Measurements from ENCODE around the gene ZFP62.
"Not testable (repeated sequence)": the region's sequence is repeated elsewhere in the genome, so short reads cannot be mapped to it uniquely, and the experiment has no call there.

ZFP62 gene

DNA sequence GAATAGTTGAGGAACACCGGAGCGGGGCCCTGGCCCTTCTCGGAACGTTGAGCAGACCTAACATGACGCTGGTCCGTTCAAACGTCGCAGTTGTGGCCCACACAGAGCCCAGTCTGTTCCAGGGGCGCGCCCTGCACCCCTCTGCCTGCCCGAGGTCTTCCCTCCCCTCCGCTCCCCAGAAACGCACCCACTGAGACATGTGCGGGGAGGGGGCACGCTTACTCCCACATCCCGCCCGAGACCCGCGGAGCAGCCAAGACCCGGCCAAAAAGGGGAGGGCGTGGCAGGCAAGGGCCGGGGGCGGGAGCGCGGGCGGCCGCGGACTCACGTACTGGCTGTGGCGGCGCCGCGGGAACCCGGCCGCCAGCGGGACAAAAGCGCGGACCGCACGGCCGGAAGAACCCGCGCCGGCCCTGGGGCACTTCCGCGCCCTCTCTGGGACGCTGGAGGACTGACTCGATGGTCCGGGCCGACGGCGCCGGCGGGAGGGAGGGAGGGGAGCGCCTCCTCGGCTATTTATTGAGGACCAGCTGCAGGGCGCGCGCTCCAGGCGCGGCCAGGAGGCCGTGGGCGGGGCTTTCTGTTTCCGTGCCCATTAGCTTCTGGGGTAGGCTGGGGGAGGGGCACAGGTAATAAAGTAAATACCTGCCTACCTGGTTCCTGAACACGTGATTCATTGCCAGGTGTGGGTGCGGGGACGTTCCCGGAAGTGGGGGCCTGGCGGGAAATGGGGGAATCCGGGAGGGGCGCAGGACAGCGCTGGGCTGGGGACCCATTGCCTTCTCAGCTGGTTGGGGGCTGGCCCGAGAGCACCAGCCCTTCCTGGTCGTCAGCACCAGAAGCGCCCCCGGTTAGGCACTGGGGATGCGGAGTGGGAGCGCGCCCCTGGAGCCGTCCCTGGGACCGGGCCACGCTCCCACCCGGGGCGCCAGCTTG is at the start of gene ZFP62:
Gene ZFP62, minus strand, starts transcription at position 390 of the 936 bp plus-strand sequence. Its CDS starts 57 bp downstream, at position 333.
- peak within 1 kb of the TSS; percentile 90 for H3K4me3 Mint-ChIP-seq
- DNase-seq = peak; percentile 90
- H3K27me3 Mint-ChIP-seq = peaks cover 5% of the 10 kb centered on the region
- H3K4me1 Mint-ChIP-seq = peaks cover 17% of the 10 kb centered on the region
- no peaks in the 10 kb centered on the region for H3K9me3 Mint-ChIP-seq
- H3K36me3 Mint-ChIP-seq (ENCODE audit: low read depth) = peaks cover 14% of the 10 kb centered on the region
- peak; percentile 94 for ATAC-seq
- peak within 1 kb of the TSS; percentile 86 for H3K27ac Mint-ChIP-seq

DNA sequence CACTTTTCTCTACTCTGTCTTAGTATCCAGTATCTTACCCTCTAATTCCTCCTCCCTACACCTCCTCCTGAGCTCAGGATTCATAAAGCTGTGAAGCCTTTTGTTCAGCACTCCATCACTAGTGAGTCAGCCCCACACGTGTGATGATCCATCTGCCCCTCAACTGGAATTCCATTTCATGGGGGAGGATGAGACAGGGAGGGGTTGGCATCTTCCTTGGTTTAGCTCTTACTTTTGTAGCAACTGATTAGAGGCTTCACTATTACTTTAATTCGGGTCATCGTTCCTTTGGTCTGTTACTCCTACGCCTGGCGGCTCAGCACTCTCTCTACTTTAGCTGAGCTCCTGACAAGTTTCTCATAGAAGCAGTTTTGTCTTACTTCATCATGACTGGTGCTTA is 49.7 kb upstream of the ZFP62 start:
- Mint-ChIP-seq H3K36me3 (ENCODE audit: low read depth) (no peaks in the 10 kb centered on the region), H3K4me3 (no peak overlapping the region), H3K4me1 (peaks cover 23% of the 10 kb centered on the region), H3K9me3 (no peaks in the 10 kb centered on the region), H3K27ac (no peak overlapping the region), H3K27me3 (peaks cover 27% of the 10 kb centered on the region)
- no peak for DNase-seq
- ATAC-seq = no peak

DNA sequence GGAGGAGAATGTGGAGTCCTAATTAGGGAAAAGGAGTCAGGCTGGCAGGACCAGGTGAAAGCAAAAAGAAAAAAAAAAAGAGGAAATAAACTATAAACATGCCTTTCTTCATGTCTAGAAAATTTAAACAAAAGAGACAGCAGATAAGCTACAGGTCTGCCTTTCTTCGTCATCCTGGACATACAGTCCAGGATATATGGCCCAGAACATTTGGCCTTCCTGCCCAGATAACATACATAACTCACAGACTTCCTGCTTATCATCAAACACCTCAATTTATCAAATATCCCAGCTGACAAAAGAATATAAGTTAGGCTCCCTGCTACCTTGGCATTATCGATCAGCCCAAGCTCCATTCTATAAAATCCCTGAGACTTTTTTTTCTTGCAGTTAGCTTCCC is 49.1 kb upstream of the ZFP62 start:
- Mint-ChIP-seq H3K36me3 (ENCODE audit: low read depth) (no peaks in the 10 kb centered on the region), H3K4me3 (no peak overlapping the region), H3K9me3 (no peaks in the 10 kb centered on the region), H3K4me1 (peaks cover 23% of the 10 kb centered on the region), H3K27me3 (peaks cover 28% of the 10 kb centered on the region), H3K27ac (no peak overlapping the region)
- ATAC-seq (no peak), DNase-seq (no peak)

DNA sequence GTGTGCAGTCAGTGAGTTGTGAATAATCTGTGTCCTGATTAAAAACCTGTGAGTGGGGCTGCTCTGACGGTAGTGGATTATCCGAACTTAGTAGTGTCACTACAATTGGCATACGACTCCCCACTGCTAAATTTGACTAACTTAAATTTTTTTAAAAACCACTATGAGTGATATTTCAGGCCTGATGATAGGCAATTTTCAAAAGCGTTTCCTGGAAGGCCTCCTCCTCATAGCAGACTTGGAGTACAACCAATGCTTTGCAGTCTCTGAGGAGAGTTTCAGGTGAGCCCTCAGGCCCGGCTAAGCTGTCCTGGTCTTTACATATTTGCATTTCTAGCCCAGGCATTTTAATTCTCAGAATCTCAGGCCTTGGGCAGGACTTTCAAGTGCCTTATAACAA is 48.7 kb upstream of the ZFP62 start:
- Mint-ChIP-seq H3K9me3 (no peaks in the 10 kb centered on the region), H3K36me3 (ENCODE audit: low read depth) (no peaks in the 10 kb centered on the region), H3K27ac (no peak overlapping the region), H3K27me3 (peaks cover 28% of the 10 kb centered on the region), H3K4me1 (peaks cover 23% of the 10 kb centered on the region), H3K4me3 (no peak overlapping the region)
- ATAC-seq (no peak), DNase-seq (no peak)

DNA sequence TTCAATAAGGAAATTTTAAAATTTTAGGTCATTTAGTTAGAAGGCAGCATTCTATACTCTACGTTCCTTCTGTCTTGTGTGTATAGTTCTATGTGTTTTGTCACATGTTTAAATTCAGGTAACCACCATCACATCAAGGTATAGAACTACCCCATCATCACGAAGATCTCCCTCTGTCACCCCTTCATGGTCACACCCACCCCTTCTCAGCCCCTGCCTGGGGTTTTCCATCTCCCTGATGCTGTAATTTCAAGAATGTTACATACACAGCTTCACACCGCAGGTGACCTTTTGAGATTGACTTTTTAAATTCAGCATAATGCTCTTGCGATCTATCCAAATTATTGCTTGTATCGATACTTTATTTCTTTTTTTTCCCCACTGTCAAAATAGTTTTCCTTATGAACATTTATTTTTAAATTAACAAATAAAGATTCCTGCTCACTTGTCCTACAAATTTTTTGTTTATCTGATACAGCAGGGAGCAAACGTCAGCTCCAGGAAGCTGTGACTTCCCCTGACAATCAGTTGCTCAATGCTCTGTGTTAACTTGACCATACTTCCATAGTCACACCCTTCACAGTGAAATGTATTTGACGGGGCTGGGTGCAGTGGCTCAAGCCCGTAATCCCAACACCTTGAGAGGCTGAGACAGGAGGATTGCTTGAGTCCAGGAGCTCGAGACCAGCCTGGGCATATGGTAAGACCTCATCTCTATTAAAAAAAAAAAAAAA is 48.1 kb upstream of the ZFP62 start:
- DNase-seq = no peak

DNA sequence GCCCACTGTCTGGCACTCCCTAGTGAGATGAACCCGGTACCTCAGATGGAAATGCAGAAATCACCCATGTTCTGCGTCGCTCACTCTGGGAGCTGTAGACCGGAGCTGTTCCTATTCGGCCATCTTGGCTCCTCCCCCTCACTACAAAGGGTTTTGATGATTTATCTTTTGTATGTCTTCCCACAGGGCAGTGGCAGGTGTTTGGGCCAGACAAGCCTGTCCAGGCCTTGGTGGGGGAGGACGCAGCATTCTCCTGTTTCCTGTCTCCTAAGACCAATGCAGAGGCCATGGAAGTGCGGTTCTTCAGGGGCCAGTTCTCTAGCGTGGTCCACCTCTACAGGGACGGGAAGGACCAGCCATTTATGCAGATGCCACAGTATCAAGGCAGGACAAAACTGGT is 47.3 kb upstream of the ZFP62 start:
- H3K4me1 Mint-ChIP-seq = peaks cover 23% of the 10 kb centered on the region
- no peaks in the 10 kb centered on the region for H3K36me3 Mint-ChIP-seq (ENCODE audit: low read depth)
- no peak overlapping the region for H3K4me3 Mint-ChIP-seq
- peaks cover 27% of the 10 kb centered on the region for H3K27me3 Mint-ChIP-seq
- ATAC-seq (no peak), DNase-seq (no peak)
- H3K27ac Mint-ChIP-seq = no peak overlapping the region
- H3K9me3 Mint-ChIP-seq = no peaks in the 10 kb centered on the region

More for the DNA sequence above, 48.1 kb upstream of the ZFP62 start:
- Mint-ChIP-seq H3K9me3 (no peaks in the 10 kb centered on the region), H3K27ac (no peak overlapping the region), H3K27me3 (peaks cover 28% of the 10 kb centered on the region), H3K36me3 (ENCODE audit: low read depth) (no peaks in the 10 kb centered on the region), H3K4me1 (peaks cover 23% of the 10 kb centered on the region), H3K4me3 (no peak overlapping the region)
- ATAC-seq = peak; percentile 61

DNA sequence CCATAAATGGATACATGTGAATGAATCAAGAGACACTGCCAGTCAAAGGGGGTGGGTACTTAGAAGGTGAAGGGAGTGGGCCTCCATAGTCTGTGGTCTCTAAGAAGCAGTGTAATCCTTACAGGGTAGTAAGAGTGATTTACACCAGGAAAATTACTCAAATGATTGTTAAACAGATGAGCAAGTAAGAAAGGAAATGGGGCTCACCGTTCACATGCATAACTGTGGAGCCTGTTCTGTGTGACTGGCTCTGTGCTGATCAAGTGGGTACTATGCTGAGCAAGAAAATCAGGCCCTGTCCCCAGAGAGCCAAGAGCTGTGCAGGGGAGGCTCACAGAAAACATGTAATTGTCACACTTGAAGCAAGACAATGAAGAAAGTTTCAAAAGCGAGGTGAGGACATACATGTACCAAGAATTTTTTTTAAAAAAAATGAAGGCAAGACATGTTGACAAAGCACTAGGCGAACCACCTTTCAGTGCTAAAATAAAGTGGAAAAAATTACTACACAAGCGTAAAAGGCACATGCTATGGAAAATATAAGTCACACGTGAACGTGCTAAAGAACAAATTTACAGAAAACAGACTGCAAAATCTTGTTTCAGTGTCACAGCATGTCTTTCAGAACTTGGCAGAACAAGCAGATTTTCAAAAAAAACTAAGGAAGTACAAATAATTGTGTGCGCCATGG is 40.4 kb upstream of the ZFP62 start:
- peak overlapping the region; percentile 28 for H3K27ac Mint-ChIP-seq
- peaks cover 4% of the 10 kb centered on the region for H3K27me3 Mint-ChIP-seq
- no peak for DNase-seq
- no peak overlapping the region for H3K4me3 Mint-ChIP-seq
- H3K36me3 Mint-ChIP-seq (ENCODE audit: low read depth) = no peaks in the 10 kb centered on the region
- no peaks in the 10 kb centered on the region for H3K9me3 Mint-ChIP-seq
- peak; percentile 46 for ATAC-seq
- peaks cover 7% of the 10 kb centered on the region for H3K4me1 Mint-ChIP-seq

DNA sequence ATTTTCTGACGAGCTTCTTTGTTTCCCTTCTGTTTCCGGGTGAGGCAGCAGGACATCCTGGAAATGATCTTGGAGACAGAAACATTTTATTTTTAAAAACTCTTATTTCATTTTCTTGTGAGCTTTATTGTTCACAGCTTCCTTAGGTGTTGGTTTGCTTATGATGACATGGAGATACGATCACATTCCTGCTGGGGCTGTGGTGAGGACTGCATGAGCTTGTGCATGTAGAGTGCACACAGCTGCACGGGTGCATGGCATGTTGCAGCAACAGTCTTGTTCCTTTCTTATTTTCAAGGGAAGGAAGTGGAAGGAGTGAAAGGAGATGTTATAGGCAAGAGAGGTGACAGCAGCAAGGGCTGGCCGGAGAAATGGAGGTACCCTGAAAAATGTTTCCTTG is 39.1 kb upstream of the ZFP62 start:
- Mint-ChIP-seq H3K27ac (no peak overlapping the region), H3K4me1 (peaks cover 7% of the 10 kb centered on the region), H3K9me3 (no peaks in the 10 kb centered on the region), H3K27me3 (no peaks in the 10 kb centered on the region), H3K4me3 (no peak overlapping the region), H3K36me3 (ENCODE audit: low read depth) (no peaks in the 10 kb centered on the region)
- no peak for DNase-seq
- no peak for ATAC-seq

DNA sequence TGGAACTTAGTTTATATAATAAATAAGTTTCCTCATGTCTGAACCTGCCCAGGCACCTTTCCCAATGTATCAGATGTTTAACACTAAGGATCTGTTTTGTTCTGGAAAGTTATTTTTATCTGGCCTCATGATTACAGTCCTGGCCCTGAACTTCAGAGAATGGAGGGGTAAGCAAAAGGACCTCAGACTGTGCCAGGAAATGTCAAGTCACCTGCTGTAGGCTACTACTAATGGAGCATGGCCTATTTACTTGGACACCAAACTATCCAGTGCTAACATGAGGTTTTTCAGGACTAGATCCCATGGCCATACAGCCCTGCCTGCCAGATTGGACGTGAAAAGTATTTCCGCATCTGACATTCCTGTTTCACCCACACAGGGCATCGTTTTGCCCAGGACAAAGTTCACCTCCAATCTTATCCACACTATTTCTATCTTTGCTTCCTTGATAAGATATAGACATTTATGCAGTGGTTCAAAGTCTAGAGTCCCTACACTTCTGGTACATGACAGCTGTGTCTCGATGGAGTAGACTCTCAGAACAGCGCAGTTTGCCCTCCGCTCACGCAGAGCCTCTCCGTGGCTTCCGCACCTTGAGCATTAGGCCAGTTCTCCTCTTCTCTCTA is 37.7 kb upstream of the ZFP62 start, which contains the start of gene BTNL8:
Gene BTNL8, plus strand, starts transcription at position 539 of the 626 bp plus-strand sequence. CDS start 152 bp downstream, outside the sequence.
- ATAC-seq (no peak), DNase-seq (no peak)
- H3K4me3 Mint-ChIP-seq = no peak within 1 kb of the TSS
- no peaks in the 10 kb centered on the region for H3K27me3 Mint-ChIP-seq
- peaks cover 5% of the 10 kb centered on the region for H3K9me3 Mint-ChIP-seq
- no peak within 1 kb of the TSS for H3K27ac Mint-ChIP-seq
- no peaks in the 10 kb centered on the region for H3K36me3 Mint-ChIP-seq (ENCODE audit: low read depth)
- H3K4me1 Mint-ChIP-seq = peaks cover 7% of the 10 kb centered on the region

DNA sequence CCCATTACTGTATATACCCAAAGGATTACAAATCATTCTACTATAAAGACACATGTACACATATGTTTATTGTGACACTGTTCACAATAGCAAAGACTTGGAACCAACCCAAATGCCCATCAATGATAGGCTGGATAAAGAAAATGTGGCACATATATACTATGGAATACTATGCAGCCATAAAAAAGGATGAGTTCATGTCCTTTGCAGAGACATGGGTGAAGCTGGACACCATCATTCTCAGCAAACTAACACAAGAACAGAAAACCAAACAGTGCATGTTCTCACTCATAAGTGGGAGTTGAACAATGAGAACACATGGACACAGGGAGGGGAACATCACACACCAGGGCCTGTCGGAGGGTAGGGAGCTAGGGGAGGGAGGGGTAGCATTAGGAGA is 34.3 kb upstream of the ZFP62 start:
- H3K4me3 Mint-ChIP-seq; H3K36me3 Mint-ChIP-seq (ENCODE audit: low read depth); H3K4me1 Mint-ChIP-seq; ATAC-seq; H3K9me3 Mint-ChIP-seq; DNase-seq; H3K27ac Mint-ChIP-seq: not testable (repeated sequence)
- H3K27me3 Mint-ChIP-seq = peaks cover 17% of the 10 kb centered on the region

DNA sequence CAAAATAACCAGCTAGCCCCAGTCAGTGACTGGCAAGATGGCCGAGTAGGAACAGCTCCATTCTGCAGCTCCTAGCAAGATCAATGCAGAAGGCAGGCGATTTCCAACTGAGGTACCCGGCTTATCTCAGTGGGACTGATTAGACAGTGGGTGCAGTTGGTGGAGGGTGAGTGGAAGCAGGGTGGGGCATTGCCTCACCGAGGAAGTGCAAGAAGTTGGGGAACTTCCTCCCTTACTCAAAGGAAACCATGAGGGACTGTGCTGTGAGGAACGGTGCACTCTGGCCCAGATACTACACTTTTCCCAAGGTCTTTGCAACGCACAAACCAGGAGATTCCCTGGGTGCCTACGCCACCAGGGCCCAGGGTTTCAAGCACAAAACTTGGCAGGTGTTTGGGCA is 28.3 kb upstream of the ZFP62 start:
- peaks cover 42% of the 10 kb centered on the region for H3K27me3 Mint-ChIP-seq

DNA sequence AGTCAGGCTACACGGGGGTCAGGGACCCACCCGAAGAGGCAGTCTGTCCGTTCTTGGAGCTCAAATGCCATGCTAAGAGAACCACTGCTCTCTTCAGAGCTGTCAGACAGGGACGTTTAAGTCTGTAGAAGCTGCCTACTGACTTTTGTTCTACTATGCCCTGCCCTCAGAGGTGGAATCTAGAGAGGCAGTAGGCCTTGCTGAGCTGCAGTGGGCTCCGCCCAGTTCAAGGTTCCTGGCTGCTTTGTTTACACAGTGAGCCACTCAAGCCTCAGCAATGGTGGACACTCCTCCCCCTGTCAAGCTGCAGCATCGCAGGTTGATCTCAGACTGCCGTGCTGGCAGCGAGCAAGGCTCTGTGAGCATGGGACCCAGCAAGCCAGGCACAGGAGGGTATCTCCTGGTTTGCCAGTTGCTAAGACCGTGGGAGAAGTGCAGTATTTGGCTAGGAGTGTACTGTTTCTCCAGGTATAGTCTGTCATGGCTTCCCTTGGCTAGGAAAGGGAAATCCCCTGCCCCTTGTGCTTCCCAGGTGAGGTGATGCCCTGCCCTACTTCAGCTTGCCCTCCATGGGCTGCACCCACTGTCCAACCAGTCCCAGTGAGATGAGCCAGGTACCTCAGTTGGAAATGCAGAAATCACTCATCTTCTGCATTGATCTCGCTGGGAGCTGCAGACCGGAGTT is 24.9 kb upstream of the ZFP62 start:
- not testable (repeated sequence) for H3K4me3 Mint-ChIP-seq; H3K36me3 Mint-ChIP-seq (ENCODE audit: low read depth); H3K27ac Mint-ChIP-seq; H3K9me3 Mint-ChIP-seq; DNase-seq; ATAC-seq; H3K4me1 Mint-ChIP-seq
- H3K27me3 Mint-ChIP-seq = peaks cover 49% of the 10 kb centered on the region

More for the DNA sequence above, 28.3 kb upstream of the ZFP62 start:
- no peaks in the 10 kb centered on the region for H3K4me1 Mint-ChIP-seq
- DNase-seq (no peak), ATAC-seq (no peak)
- no peaks in the 10 kb centered on the region for H3K36me3 Mint-ChIP-seq (ENCODE audit: low read depth)
- no peak overlapping the region for H3K27ac Mint-ChIP-seq
- no peak overlapping the region for H3K4me3 Mint-ChIP-seq
- H3K9me3 Mint-ChIP-seq = no peaks in the 10 kb centered on the region

DNA sequence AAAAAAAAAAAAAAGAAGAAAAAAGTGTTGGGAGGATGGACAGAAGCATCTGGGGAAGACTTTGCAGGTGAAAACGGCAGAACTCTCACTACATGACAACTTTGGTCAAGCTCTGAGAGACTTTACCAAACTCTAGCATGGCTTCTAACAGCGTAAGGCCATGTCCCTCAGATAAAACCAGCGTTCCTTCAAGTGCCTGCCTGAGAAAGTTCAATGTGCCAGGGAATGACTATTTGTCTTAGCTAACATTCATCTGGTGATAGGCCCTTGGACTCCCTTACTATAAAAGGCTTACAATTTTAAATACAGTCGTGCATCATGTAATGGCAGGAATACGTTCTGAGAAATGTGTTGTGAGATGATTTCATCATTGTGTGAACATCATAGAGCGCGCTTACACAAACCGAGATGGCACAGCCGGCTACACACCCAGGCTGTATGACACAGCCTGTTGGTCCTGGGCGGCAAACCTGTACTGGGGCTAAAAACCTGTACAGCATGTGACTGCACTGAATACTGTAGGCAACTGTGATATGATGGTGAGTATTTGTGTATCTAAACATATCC is 14.9 kb upstream of the ZFP62 start:
- H3K27ac Mint-ChIP-seq = no peak overlapping the region
- H3K4me3 Mint-ChIP-seq = no peak overlapping the region
- H3K36me3 Mint-ChIP-seq (ENCODE audit: low read depth) = no peaks in the 10 kb centered on the region
- H3K9me3 Mint-ChIP-seq = no peaks in the 10 kb centered on the region
- DNase-seq (no peak), ATAC-seq (no peak)
- peaks cover 2% of the 10 kb centered on the region for H3K27me3 Mint-ChIP-seq
- H3K4me1 Mint-ChIP-seq = peaks cover 7% of the 10 kb centered on the region

Measured in activated naive CD8-positive, alpha-beta T cell treated with anti-CD3 and anti-CD28 coated beads, Interleukin-2, amount 50 U/mL, for 24 hours (primary cell).